ENCODE results near the gene TMEM178B. TPM values are rescaled to one million over a fixed set of nuclear protein-coding genes. Genes with fewer than 3 reads are reported as not detected.
"Not testable (repeated sequence)": the region's sequence is repeated elsewhere in the genome, so short reads cannot be mapped to it uniquely, and the experiment has no call there.

Gene TMEM178B
- total RNA-seq, 1 donor = 0.10 TPM

DNA sequence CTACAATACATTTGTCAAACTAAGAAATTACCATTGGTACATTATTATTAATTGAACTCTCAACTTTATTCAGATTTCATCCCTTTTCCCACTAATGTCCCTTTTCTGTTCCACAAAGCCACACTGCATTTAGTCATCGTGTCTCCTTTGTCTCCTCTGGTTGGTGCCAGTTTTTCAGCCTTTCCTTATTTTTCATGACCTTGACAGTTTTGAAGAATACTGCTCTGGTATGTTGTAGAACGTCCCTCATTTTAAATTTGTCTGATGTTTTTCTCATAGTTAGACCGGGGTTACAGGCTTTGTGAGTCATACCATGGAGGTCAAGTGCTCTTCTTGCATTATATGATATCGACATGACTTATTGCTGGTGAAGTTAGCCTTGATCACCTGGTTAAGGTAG, 304.0 kb downstream of the TMEM178B start:
- no peaks in the 10 kb centered on the region for H3K9me3 ChIP-seq (ENCODE audit: low read depth, low read length)
- H3K4me1 ChIP-seq (ENCODE audit: insufficient read depth, low read length) = no peaks in the 10 kb centered on the region
- no peak overlapping the region for H3K4me3 ChIP-seq (ENCODE audit: low read length)
- no peaks in the 10 kb centered on the region for H3K27me3 ChIP-seq (ENCODE audit: insufficient read depth, low read length)

- H3K27me3 ChIP-seq (ENCODE audit: insufficient read depth, low read length) = no peaks in the 10 kb centered on the region
- no peak overlapping the region for H3K4me3 ChIP-seq (ENCODE audit: low read length)
- no peaks in the 10 kb centered on the region for H3K9me3 ChIP-seq (ENCODE audit: low read depth, low read length)
- H3K4me1 ChIP-seq (ENCODE audit: insufficient read depth, low read length) = no peaks in the 10 kb centered on the region
Observed at GRCh38 chr7:141378405-141378804, 304.5 kb downstream of the TMEM178B start.

GRCh38 chr7:141381794-141382427, 308.0 kb downstream of the TMEM178B start:
- H3K4me1 ChIP-seq (ENCODE audit: insufficient read depth, low read length) = no peaks in the 10 kb centered on the region
- H3K27me3 ChIP-seq (ENCODE audit: insufficient read depth, low read length) = no peaks in the 10 kb centered on the region
- H3K4me3 ChIP-seq (ENCODE audit: low read length) = no peak overlapping the region
- H3K9me3 ChIP-seq (ENCODE audit: low read depth, low read length) = no peaks in the 10 kb centered on the region

DNA sequence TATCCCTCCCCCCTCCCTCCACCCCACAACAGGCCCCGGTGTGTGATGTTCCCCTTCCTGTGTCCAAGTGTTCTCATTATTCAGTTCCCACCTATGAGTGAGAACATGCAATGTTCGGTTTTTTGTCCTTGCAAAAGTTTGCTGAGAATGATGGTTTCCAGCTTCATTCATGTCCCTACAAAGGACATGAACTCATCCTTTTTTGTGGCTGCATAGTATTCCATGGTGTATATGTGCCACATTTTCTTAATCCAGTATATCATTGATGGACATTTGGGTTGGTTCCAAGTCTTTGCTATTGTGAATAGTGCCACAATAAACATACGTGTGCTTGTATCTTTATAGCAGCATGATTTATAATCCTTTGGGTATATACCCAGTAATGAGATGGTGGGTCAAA, 309.5 kb downstream of the TMEM178B start:
- H3K27me3 ChIP-seq (ENCODE audit: insufficient read depth, low read length); H3K4me3 ChIP-seq (ENCODE audit: low read length); H3K4me1 ChIP-seq (ENCODE audit: insufficient read depth, low read length); H3K9me3 ChIP-seq (ENCODE audit: low read depth, low read length): not testable (repeated sequence)

DNA sequence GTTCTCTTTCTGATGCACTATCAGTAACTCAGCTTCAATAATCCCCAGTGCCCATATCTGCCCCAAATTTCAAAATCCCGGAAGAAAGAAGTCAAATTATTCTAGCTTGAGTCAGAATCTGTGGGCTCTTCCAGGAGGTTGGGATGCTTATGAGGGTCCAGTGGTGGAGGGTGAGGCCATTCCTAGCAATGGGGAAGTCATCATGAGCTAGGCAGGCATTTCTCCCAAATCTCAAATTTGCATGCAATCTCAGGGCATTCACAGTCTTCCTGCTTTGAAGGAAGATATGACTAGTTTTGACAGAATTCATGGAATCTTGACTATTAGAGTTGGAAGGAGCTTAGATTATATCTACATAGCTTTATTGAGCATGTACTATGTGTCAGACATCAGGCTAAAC, 313.0 kb downstream of the TMEM178B start:
- Histone ChIP-seq H3K9me3 (ENCODE audit: low read depth, low read length) (no peaks in the 10 kb centered on the region), H3K27me3 (ENCODE audit: insufficient read depth, low read length) (no peaks in the 10 kb centered on the region), H3K4me3 (ENCODE audit: low read length) (no peak overlapping the region), H3K4me1 (ENCODE audit: insufficient read depth, low read length) (no peaks in the 10 kb centered on the region)

- Histone ChIP-seq H3K4me3 (ENCODE audit: low read length) (no peak overlapping the region), H3K27me3 (ENCODE audit: insufficient read depth, low read length) (no peaks in the 10 kb centered on the region), H3K4me1 (ENCODE audit: insufficient read depth, low read length) (no peaks in the 10 kb centered on the region), H3K9me3 (ENCODE audit: low read depth, low read length) (no peaks in the 10 kb centered on the region)
Observed at GRCh38 chr7:141387521-141388217, 313.8 kb downstream of the TMEM178B start.

- Histone ChIP-seq H3K27me3 (ENCODE audit: insufficient read depth, low read length) (no peaks in the 10 kb centered on the region), H3K4me1 (ENCODE audit: insufficient read depth, low read length) (no peaks in the 10 kb centered on the region)
Observed at GRCh38 chr7:141389140-141389796, 315.4 kb downstream of the TMEM178B start.

DNA sequence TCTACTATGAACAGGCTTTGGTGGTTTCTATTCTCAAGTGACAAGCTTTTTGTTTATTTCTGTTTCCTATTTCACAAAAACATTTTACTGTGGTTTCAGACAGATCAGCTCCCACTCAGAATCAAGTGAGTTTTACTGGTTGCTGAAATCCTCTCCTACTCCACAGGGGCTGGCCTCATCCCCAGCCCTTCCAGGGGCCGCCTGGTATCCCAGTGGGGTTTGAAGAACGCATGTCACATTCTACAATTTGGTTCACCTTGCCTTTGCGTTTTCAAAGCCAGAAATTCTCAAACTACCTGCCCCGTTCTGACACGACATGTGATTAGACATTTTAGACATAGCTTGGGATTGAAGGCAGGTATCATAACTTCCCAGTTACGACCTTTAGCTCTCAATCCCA, 316.5 kb downstream of the TMEM178B start:
- Histone ChIP-seq H3K4me3 (ENCODE audit: low read length) (no peak overlapping the region), H3K9me3 (ENCODE audit: low read depth, low read length) (no peaks in the 10 kb centered on the region), H3K27me3 (ENCODE audit: insufficient read depth, low read length) (no peaks in the 10 kb centered on the region), H3K4me1 (ENCODE audit: insufficient read depth, low read length) (no peaks in the 10 kb centered on the region)

More at GRCh38 chr7:141389140-141389796, 315.4 kb downstream of the TMEM178B start:
- H3K4me3 ChIP-seq (ENCODE audit: low read length) = no peak overlapping the region
- H3K9me3 ChIP-seq (ENCODE audit: low read depth, low read length) = no peaks in the 10 kb centered on the region

- H3K9me3 ChIP-seq (ENCODE audit: low read depth, low read length) = no peaks in the 10 kb centered on the region
- H3K4me1 ChIP-seq (ENCODE audit: insufficient read depth, low read length) = no peaks in the 10 kb centered on the region
Observed at GRCh38 chr7:141393056-141393455, 319.2 kb downstream of the TMEM178B start.

GRCh38 chr7:141397236-141398163, 323.6 kb downstream of the TMEM178B start:
- Histone ChIP-seq H3K27me3 (ENCODE audit: insufficient read depth, low read length) (no peaks in the 10 kb centered on the region), H3K4me3 (ENCODE audit: low read length) (no peak overlapping the region), H3K4me1 (ENCODE audit: insufficient read depth, low read length) (no peaks in the 10 kb centered on the region), H3K9me3 (ENCODE audit: low read depth, low read length) (no peaks in the 10 kb centered on the region)

More at GRCh38 chr7:141393056-141393455, 319.2 kb downstream of the TMEM178B start:
- Histone ChIP-seq H3K27me3 (ENCODE audit: insufficient read depth, low read length) (no peaks in the 10 kb centered on the region), H3K4me3 (ENCODE audit: low read length) (no peak overlapping the region)

DNA sequence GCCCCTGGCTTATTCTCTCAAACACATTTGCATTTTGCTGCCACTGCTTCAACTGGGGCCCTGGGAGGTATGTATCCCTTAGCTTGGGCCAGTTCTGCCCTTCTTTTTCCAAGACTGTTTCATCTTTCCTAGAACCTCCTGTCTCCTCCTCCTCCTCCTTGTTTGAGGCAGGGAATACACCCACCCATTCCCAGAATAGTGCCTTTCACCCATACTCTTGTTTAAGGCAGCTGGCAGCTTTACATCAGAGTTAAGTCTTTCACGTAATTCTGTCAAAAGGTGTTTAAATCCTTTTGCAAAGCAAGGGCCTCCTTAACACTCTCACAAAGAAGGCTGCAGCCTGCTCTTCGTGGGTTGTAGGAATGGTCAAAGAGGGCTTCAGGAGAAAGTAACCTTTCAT, 326.5 kb downstream of the TMEM178B start:
- H3K4me3 ChIP-seq (ENCODE audit: low read length) = no peak overlapping the region
- H3K4me1 ChIP-seq (ENCODE audit: insufficient read depth, low read length) = no peaks in the 10 kb centered on the region
- no peaks in the 10 kb centered on the region for H3K27me3 ChIP-seq (ENCODE audit: insufficient read depth, low read length)
- no peaks in the 10 kb centered on the region for H3K9me3 ChIP-seq (ENCODE audit: low read depth, low read length)

GRCh38 chr7:141402277-141402996, 328.6 kb downstream of the TMEM178B start:
- no peaks in the 10 kb centered on the region for H3K27me3 ChIP-seq (ENCODE audit: insufficient read depth, low read length)
- H3K4me1 ChIP-seq (ENCODE audit: insufficient read depth, low read length) = no peaks in the 10 kb centered on the region
- no peak overlapping the region for H3K4me3 ChIP-seq (ENCODE audit: low read length)
- no peaks in the 10 kb centered on the region for H3K9me3 ChIP-seq (ENCODE audit: low read depth, low read length)

GRCh38 chr7:141403846-141404245, 330.0 kb downstream of the TMEM178B start:
- not testable (repeated sequence) for H3K4me1 ChIP-seq (ENCODE audit: insufficient read depth, low read length); H3K9me3 ChIP-seq (ENCODE audit: low read depth, low read length); H3K4me3 ChIP-seq (ENCODE audit: low read length); H3K27me3 ChIP-seq (ENCODE audit: insufficient read depth, low read length)

DNA sequence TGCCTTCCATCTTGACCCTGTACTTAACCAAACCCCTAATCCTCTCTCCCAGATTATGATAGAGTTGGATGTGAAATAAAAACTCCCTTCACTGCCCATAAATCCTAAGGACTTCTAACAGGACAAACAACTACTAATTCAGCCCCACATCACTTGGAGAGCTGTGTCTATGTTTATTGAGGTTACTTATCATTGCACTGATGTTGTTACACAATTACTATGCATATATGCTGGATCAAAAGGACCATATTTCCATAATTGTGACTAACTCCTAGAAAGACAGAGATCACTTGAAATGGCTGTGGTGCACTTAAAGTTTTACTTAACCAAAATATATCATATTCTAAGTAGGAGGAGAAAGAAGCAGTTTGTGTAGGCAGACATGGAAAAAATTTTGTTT, 332.5 kb downstream of the TMEM178B start:
- Histone ChIP-seq H3K27me3 (ENCODE audit: insufficient read depth, low read length) (no peaks in the 10 kb centered on the region), H3K4me3 (ENCODE audit: low read length) (no peak overlapping the region), H3K4me1 (ENCODE audit: insufficient read depth, low read length) (no peaks in the 10 kb centered on the region), H3K9me3 (ENCODE audit: low read depth, low read length) (no peaks in the 10 kb centered on the region)
